Activated CD8-positive, alpha-beta memory T cell treated with anti-CD3 and anti-CD28 coated beads for 48 hours (primary cell): ENCODE data around the gene KISS1R.

Experiments
- DNase-seq, 3 experiments: peaks; one replicate each; pipeline ENCODE4 v3.0.0-alpha.2; 2020; ENCODE audit warnings: low read depth in 2 of 3, low spot score in 2 of 3

Gene KISS1R

GRCh38 chr19:934865-935479, 17.8 kb downstream of the KISS1R start:
- DNase-seq, result no peak

GRCh38 chr19:936175-936546, 19.0 kb downstream of the KISS1R start:
- no peak for DNase-seq

- DNase-seq, result no peak
These were observed 20.1 kb downstream of the KISS1R start for GRCh38 chr19:937259-937694.

GRCh38 chr19:938233-938923, 21.2 kb downstream of the KISS1R start:
- DNase-seq, result no peak

- no peak for DNase-seq
These were observed 22.3 kb downstream of the KISS1R start for GRCh38 chr19:939439-939838.

GRCh38 chr19:939922-940321, 22.8 kb downstream of the KISS1R start:
- DNase-seq, result no peak

GRCh38 chr19:940591-941291, 23.6 kb downstream of the KISS1R start:
- no peak for DNase-seq

GRCh38 chr19:941292-942132, 24.4 kb downstream of the KISS1R start:
- no peak for DNase-seq

- no peak for DNase-seq
These were observed 25.1 kb downstream of the KISS1R start for GRCh38 chr19:942133-942645.

GRCh38 chr19:943551-944170, 26.5 kb downstream of the KISS1R start:
- DNase-seq, result no peak

GRCh38 chr19:944171-944567, 27.0 kb downstream of the KISS1R start:
- DNase-seq, result no peak

- no peak for DNase-seq
These were observed 27.6 kb downstream of the KISS1R start for GRCh38 chr19:944663-945241.

- DNase-seq, result no peak
These were observed 28.5 kb downstream of the KISS1R start for GRCh38 chr19:945401-946252.

GRCh38 chr19:947090-947706, 30.1 kb downstream of the KISS1R start:
- DNase-seq, result no peak

- no peak for DNase-seq
These were observed 30.8 kb downstream of the KISS1R start for GRCh38 chr19:947707-948539.

GRCh38 chr19:948842-949496, 31.8 kb downstream of the KISS1R start:
- no peak for DNase-seq

- DNase-seq, result no peak
These were observed 33.4 kb downstream of the KISS1R start for GRCh38 chr19:950352-951066.
